IMR-90 (cell line): ENCODE measurements around the gene JMJD1C. TPM values are rescaled to one million over a fixed set of nuclear protein-coding genes. Genes with fewer than 3 reads are reported as not detected.
A peak's percentile ranks its signal among the peaks of the same experiment; 100 is the strongest.

ENCODE experiments used
- CHD1 ChIP-seq: IDR thresholded peaks from 2 replicates; pipeline ENCODE4 v1.6.1; 2012; ENCODE audit warnings: low read depth, low read length, improper control_type of control experiment
- FOS ChIP-seq: fragments of 150-350 bp; IDR thresholded peaks from 2 replicates; pipeline ENCODE4 v1.6.1; 2016; ENCODE audit warnings: low read depth, low read length
- MXI1 ChIP-seq: IDR thresholded peaks from 2 replicates; pipeline ENCODE4 v1.6.1; 2012; ENCODE audit warnings: low read depth, mild to moderate bottlenecking, low read length, moderate library complexity, borderline replicate concordance
- POLR2A ChIP-seq: IDR thresholded peaks from 2 replicates; pipeline ENCODE4 v1.6.1; 2012; ENCODE audit warnings: mild to moderate bottlenecking, low read depth, low read length
- RCOR1 ChIP-seq: IDR thresholded peaks from 2 replicates; pipeline ENCODE4 v1.6.1; 2012; ENCODE audit warnings: mild to moderate bottlenecking, low read length, improper control_type of control experiment; ENCODE audit not compliant: insufficient replicate concordance
- RFX5 ChIP-seq: IDR thresholded peaks from 2 replicates; pipeline ENCODE4 v1.8.0; 2012; ENCODE audit warnings: low read depth, mild to moderate bottlenecking, low read length, moderate library complexity
- USF2 ChIP-seq: fragments of 150-350 bp; IDR thresholded peaks from 2 replicates; pipeline ENCODE4 v1.6.1; 2017; ENCODE audit warnings: mild to moderate bottlenecking, antibody characterized with exemption, low read length, low read depth
- polyA plus RNA-seq, 3 experiments: library from polyadenylated mRNA; depleted of rRNA; stranded (reverse); fragments of >200 nt; gene quantifications; 2 replicates each; pipeline ENCODE4 v1.2.3, GENCODE V29; 2012; ENCODE audit warnings: low replicate concordance in 1 of 3
- total RNA-seq: library from RNA; depleted of rRNA; stranded (reverse); fragments of >200 nt; gene quantifications from 2 replicates; pipeline ENCODE4 v1.2.3, GENCODE V29; 2012
- TF ChIP-seq, protein P1 (sequence below): fragments of 150-350 bp; IDR thresholded peaks from 2 replicates; pipeline ENCODE4 v1.6.1; 2016; ENCODE audit warnings: low read depth, mild to moderate bottlenecking, low read length, moderate library complexity, borderline replicate concordance

The JMJD1C gene
- total and polyA plus RNA-seq, 2 of the 4 experiments (the other 2 are of a cell fraction): 15.6 to 96.8 TPM

GRCh38 chr10:63465293-63466143, at the start of gene JMJD1C (continued):
- TF ChIP-seq MXI1: peak; percentile 15; the same call in 1 of the 2 replicates
- no peak for TF ChIP-seq RFX5
- no peak for TF ChIP-seq CHD1
- no peak for TF ChIP-seq USF2
- peak; percentile 89 for TF ChIP-seq POLR2A
- TF ChIP-seq RCOR1: no peak
- no peak for TF ChIP-seq FOS
- TF ChIP-seq, protein P1, sequence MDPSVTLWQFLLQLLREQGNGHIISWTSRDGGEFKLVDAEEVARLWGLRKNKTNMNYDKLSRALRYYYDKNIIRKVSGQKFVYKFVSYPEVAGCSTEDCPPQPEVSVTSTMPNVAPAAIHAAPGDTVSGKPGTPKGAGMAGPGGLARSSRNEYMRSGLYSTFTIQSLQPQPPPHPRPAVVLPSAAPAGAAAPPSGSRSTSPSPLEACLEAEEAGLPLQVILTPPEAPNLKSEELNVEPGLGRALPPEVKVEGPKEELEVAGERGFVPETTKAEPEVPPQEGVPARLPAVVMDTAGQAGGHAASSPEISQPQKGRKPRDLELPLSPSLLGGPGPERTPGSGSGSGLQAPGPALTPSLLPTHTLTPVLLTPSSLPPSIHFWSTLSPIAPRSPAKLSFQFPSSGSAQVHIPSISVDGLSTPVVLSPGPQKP: no peak
